HCT116 (cell line): Measurements from ENCODE around the gene DTNBP1. TPM values are rescaled to one million over a fixed set of nuclear protein-coding genes. Genes with fewer than 3 reads are reported as not detected.
A peak's percentile ranks its signal among the peaks of the same experiment; 100 is the strongest.

Experiments
- ATAC-seq: fragments of 200-7000 bp; cut with Tn5 transposase; 2 replicates; pipeline ENCODE4 v1.9.1; 2020; ENCODE audit warnings: mild to moderate bottlenecking, moderate library complexity
- BruUV-seq: library from RNA; stranded (reverse); fragments of 400-500 nt; replicated peaks from 2 replicates; lab custom pipeline; 2021; lab: Mats Ljungman, UMichigan
- CTCF ChIA-PET: fragments of 300-600 bp; sonication (Branson Sonifier 250); formaldehyde crosslinking; loops from one replicate; lab custom pipeline; 2021; ENCODE audit warnings: antibody characterized with exemption; lab: Charles Lee
- POLR2A ChIA-PET: fragments of 300-600, 350-600 bp; sonication (Branson Sonifier 250); formaldehyde crosslinking; loops from one replicate; lab custom pipeline; 2021; ENCODE audit warnings: antibody characterized with exemption; lab: Charles Lee
- RAD21 ChIA-PET, 2 experiments: fragments of 300-600 bp; sonication (Branson Sonifier 250); formaldehyde crosslinking; loops; one replicate each; lab custom pipeline; 2023; ENCODE audit warnings: low total read pairs in 2 of 2; ENCODE audit not compliant: uncharacterized antibody in 2 of 2, unreplicated experiment in 2 of 2, low non-redundant PET in 1 of 2; lab: Charles Lee
- DNase-seq: peaks from one replicate; pipeline ENCODE4 v3.0.0-alpha.2; 2010; ENCODE audit warnings: low read depth, low spot score
- H2AFZ ChIP-seq: fragments of 200-600 bp; shearing (Covaris generic), sonication (generic); 2 replicates; pipeline ENCODE4 v1.6.1; 2017; ENCODE audit warnings: low read depth, mixed run types, mixed read lengths, antibody characterized with exemption, low read length; ENCODE audit not compliant: poor library complexity, severe bottlenecking
- H3K27ac ChIP-seq: 2 replicates; pipeline ENCODE4 v1.5.1; 2012; ENCODE audit warnings: low read depth, low read length
- H3K27me3 ChIP-seq: fragments of 200-600 bp; sonication (generic); 2 replicates; pipeline ENCODE4 v1.6.1; 2016; ENCODE audit warnings: mixed run types, low read length, mixed read lengths; ENCODE audit not compliant: insufficient read depth
- H3K36me3 ChIP-seq, 2 experiments: fragments of 200-500 bp in 1 of 2; fragments of 200-600 bp in 1 of 2; sonication (Bioruptor generic) in 1 of 2; sonication (generic) in 1 of 2; 2 replicates each; pipeline versions ENCODE4 v1.5.1 to v1.6.1; 2014 to 2016; ENCODE audit warnings: low read length in 2 of 2, inconsistent platforms in 1 of 2, mixed read lengths in 1 of 2, mixed run types in 1 of 2; ENCODE audit not compliant: insufficient read depth in 2 of 2, control insufficient read depth in 1 of 2
- H3K4me1 ChIP-seq, 2 experiments: fragments of 200-600 bp in 1 of 2; sonication (generic) in 1 of 2; 2 replicates each; pipeline versions ENCODE4 v1.5.1 to v1.6.1; 2012 to 2017; ENCODE audit warnings: low read length in 2 of 2, inconsistent platforms in 1 of 2, mild to moderate bottlenecking in 1 of 2, mixed read lengths in 1 of 2, mixed run types in 1 of 2, moderate library complexity in 1 of 2; ENCODE audit not compliant: insufficient read depth in 2 of 2, control insufficient read depth in 1 of 2
- H3K4me2 ChIP-seq: fragments of 200-600 bp; sonication (generic); 2 replicates; pipeline ENCODE4 v1.6.1; 2017; ENCODE audit warnings: mixed run types, low read length, mixed read lengths
- H3K4me3 ChIP-seq, 2 experiments: fragments of 200-600 bp in 1 of 2; sonication (generic) in 1 of 2; replicated peaks in 1 of 2; 2 replicates each; pipeline ENCODE4 v1.5.1; 2011 to 2016; ENCODE audit warnings: low read length in 2 of 2, control low read depth in 1 of 2, low read depth in 1 of 2, mild to moderate bottlenecking in 1 of 2, mixed read lengths in 1 of 2, mixed run types in 1 of 2
- H3K79me2 ChIP-seq: fragments of 200-600 bp; sonication (generic); 2 replicates; pipeline ENCODE4 v1.6.1; 2017; ENCODE audit warnings: mild to moderate bottlenecking, mixed run types, low read length, moderate library complexity, mixed read lengths; ENCODE audit not compliant: insufficient read depth
- H3K9ac ChIP-seq: fragments of 200-600 bp; sonication (generic); 2 replicates; pipeline ENCODE4 v1.6.1; 2016; ENCODE audit warnings: low read length, mixed read lengths
- H3K9me2 ChIP-seq: fragments of 200-600 bp; sonication (generic), shearing (Covaris generic); 2 replicates; pipeline ENCODE4 v1.6.1; 2017; ENCODE audit warnings: mixed run types, mild to moderate bottlenecking, moderate library complexity; ENCODE audit not compliant: insufficient read depth
- H3K9me3 ChIP-seq, 2 experiments: fragments of 200-500 bp in 1 of 2; fragments of 200-600 bp in 1 of 2; sonication (Bioruptor generic) in 1 of 2; sonication (generic) in 1 of 2; 2 replicates each; pipeline ENCODE4 v1.6.1; 2014 to 2017; ENCODE audit warnings: low read length in 2 of 2, mixed read lengths in 2 of 2, inconsistent platforms in 1 of 2, low read depth in 1 of 2, mild to moderate bottlenecking in 1 of 2, mixed run types in 1 of 2, moderate library complexity in 1 of 2; ENCODE audit not compliant: control insufficient read depth in 1 of 2, insufficient read depth in 1 of 2
- H4K20me1 ChIP-seq: fragments of 200-600 bp; sonication (generic), shearing (Covaris generic); 2 replicates; pipeline ENCODE4 v1.6.1; 2017; ENCODE audit warnings: mixed run types, mild to moderate bottlenecking, moderate library complexity; ENCODE audit not compliant: insufficient read depth
- CBX3 ChIP-seq: IDR thresholded peaks from 2 replicates; pipeline ENCODE4 v1.6.1; 2012; ENCODE audit warnings: low read depth
- CEBPB ChIP-seq: IDR thresholded peaks from 2 replicates; pipeline ENCODE4 v1.6.1; 2012; ENCODE audit warnings: low read depth
- EGR1 ChIP-seq: IDR thresholded peaks from 2 replicates; pipeline ENCODE4 v1.6.1; 2012; ENCODE audit warnings: low read depth
- ELF1 ChIP-seq: IDR thresholded peaks from 2 replicates; pipeline ENCODE4 v1.6.1; 2012; ENCODE audit warnings: low read depth, borderline replicate concordance
- EZH2 ChIP-seq: fragments of 200-600 bp; sonication (generic); IDR thresholded peaks from 2 replicates; pipeline ENCODE4 v1.6.1; 2017; ENCODE audit warnings: antibody characterized with exemption, mixed run types
- EZH2phosphoT487 ChIP-seq: fragments of 200-600 bp; IDR thresholded peaks from 2 replicates; pipeline ENCODE4 v1.6.1; 2018; ENCODE audit warnings: antibody characterized with exemption, borderline replicate concordance
- FOSL1 ChIP-seq: IDR thresholded peaks from 2 replicates; pipeline ENCODE4 v1.6.1; 2012; ENCODE audit warnings: low read depth
- JUND ChIP-seq: IDR thresholded peaks from 2 replicates; pipeline ENCODE4 v1.6.1; 2012
- POLR2AphosphoS5 ChIP-seq: IDR thresholded peaks from 2 replicates; pipeline ENCODE4 v1.6.1; 2011; ENCODE audit warnings: mild to moderate bottlenecking, low read depth, low read length, moderate library complexity
- RAD21 ChIP-seq: IDR thresholded peaks from 2 replicates; pipeline ENCODE4 v1.6.1; 2012; ENCODE audit warnings: low read depth, mild to moderate bottlenecking
- SIN3A ChIP-seq: IDR thresholded peaks from 2 replicates; pipeline ENCODE4 v1.6.1; 2012; ENCODE audit warnings: low read depth
- SP1 ChIP-seq: IDR thresholded peaks from 2 replicates; pipeline ENCODE4 v1.6.1; 2012; ENCODE audit warnings: low read depth
- SRF ChIP-seq: IDR thresholded peaks from 2 replicates; pipeline ENCODE4 v1.6.1; 2012; ENCODE audit warnings: low read depth
- TCF7L2 ChIP-seq: IDR thresholded peaks from 2 replicates; pipeline ENCODE4 v1.7.0; 2011; ENCODE audit warnings: borderline replicate concordance, inconsistent platforms; ENCODE audit not compliant: insufficient read depth, insufficient read length; ENCODE audit errors: extremely low read depth
- ZFX ChIP-seq: fragments of 450-650 bp; IDR thresholded peaks from 2 replicates; pipeline ENCODE4 v1.6.1; 2017
- ZNF274 ChIP-seq: fragments of 200-500 bp; sonication (Bioruptor generic); IDR thresholded peaks from 2 replicates; pipeline ENCODE4 v1.6.1; 2014; ENCODE audit warnings: mild to moderate bottlenecking, low read depth, low read length, inconsistent platforms
- intact Hi-C: fragments of 100-400 bp; cut with micrococcal nuclease; formaldehyde crosslinking; loops from 2 replicates; pipeline ENCODE4 v1.10.0; 2022
- total RNA-seq: library from RNA; stranded (reverse); gene quantifications from one replicate; pipeline ENCODE4 v1.2.1, GENCODE V29; 2021; ENCODE audit not compliant: unreplicated experiment
- TF ChIP-seq, protein P1 (sequence below): IDR thresholded peaks from 2 replicates; pipeline ENCODE4 v1.6.1; 2012; ENCODE audit warnings: low read depth
- TF ChIP-seq, protein P2 (sequence below): IDR thresholded peaks from 2 replicates; pipeline ENCODE4 v1.6.1; 2011; ENCODE audit warnings: mild to moderate bottlenecking, low read length, moderate library complexity; ENCODE audit not compliant: insufficient replicate concordance; ENCODE audit errors: extremely low read depth
- TF ChIP-seq, protein P3 (sequence below), 3 experiments: fragments of 200-600 bp in 1 of 3; sonication (generic) in 1 of 3; IDR thresholded peaks in 2 of 3; conservative IDR thresholded peaks in 1 of 3; 2 replicates each; pipeline ENCODE4 v1.5.1; 2012 to 2017; ENCODE audit warnings: low read depth in 2 of 3, low read length in 2 of 3, antibody characterized with exemption in 1 of 3, borderline replicate concordance in 1 of 3, control low read depth in 1 of 3, mild to moderate bottlenecking in 1 of 3, mixed read lengths in 1 of 3, mixed run types in 1 of 3, moderate library complexity in 1 of 3; ENCODE audit not compliant: insufficient read depth in 1 of 3
- TF ChIP-seq, protein P4 (sequence below): IDR thresholded peaks from 2 replicates; pipeline ENCODE4 v1.6.1; 2012

The DTNBP1 gene
- total RNA-seq, 1 experiment from 2014 or later: 16.7 TPM

DNA sequence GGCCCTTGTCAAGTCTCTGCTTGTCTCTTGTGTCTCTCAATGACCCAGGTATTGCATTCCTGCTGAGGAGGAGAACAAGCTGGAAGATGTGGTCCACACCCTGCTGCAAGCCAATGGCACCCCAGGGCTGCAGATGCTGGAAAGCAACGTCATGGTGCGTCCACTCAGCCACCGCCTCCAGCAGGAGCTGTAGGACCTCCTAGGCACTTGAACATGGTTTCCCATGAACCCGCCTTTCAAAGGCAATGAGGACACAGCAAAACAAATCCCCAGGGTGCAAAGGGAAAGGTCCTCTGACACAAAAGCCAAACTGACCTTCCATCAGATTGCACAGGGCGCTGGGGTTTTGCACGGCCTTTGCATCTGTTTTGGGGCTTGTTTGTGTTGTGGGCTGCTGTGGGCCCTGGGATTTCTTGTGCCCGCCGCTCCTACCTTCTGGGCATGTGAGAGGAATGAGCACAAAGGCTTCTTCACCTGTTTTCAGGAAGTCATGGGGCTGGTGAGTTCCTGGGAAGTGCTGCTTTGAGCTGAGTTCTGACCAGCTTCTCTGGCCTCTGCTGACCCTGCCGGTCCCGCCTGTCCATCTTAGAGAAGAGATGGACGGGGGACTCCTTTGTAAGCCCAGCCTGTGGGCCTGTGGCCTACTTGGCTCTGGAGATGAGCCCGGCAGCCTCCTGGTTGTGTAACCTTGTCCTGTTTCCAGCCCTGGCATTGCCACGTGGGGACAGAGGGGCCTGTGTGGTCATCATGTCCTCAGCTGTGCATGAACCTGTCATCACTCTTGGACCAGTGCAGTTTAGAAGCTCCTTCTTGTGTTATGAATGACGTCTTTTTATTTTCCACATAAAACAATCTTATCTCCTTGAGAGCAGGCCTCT, 151.3 kb downstream of the DTNBP1 start:
- H3K27me3 ChIP-seq: no peaks in the 10 kb centered on the region
- ChIA-PET CTCF (no interaction called here), POLR2A (no interaction called here), RAD21 (no interaction called here)
- no peaks in the 10 kb centered on the region for H3K9me2 ChIP-seq
- no peak overlapping the region for H3K27ac ChIP-seq
- no peak overlapping the region for H3K4me2 ChIP-seq
- no peaks in the 10 kb centered on the region for H3K4me1 ChIP-seq
- H3K4me3 ChIP-seq: no peak overlapping the region
- TF ChIP-seq ZFX (no peak), EZH2 (no peak), EZH2phosphoT487 (no peak), SRF (no peak), FOSL1 (no peak), CBX3 (no peak), SP1 (no peak), CEBPB (no peak), ZNF274 (no peak), ELF1 (no peak), JUND (no peak), TCF7L2 (no peak), SIN3A (no peak), RAD21 (no peak), EGR1 (no peak), POLR2AphosphoS5 (no peak)
- TF ChIP-seq, protein P1, sequence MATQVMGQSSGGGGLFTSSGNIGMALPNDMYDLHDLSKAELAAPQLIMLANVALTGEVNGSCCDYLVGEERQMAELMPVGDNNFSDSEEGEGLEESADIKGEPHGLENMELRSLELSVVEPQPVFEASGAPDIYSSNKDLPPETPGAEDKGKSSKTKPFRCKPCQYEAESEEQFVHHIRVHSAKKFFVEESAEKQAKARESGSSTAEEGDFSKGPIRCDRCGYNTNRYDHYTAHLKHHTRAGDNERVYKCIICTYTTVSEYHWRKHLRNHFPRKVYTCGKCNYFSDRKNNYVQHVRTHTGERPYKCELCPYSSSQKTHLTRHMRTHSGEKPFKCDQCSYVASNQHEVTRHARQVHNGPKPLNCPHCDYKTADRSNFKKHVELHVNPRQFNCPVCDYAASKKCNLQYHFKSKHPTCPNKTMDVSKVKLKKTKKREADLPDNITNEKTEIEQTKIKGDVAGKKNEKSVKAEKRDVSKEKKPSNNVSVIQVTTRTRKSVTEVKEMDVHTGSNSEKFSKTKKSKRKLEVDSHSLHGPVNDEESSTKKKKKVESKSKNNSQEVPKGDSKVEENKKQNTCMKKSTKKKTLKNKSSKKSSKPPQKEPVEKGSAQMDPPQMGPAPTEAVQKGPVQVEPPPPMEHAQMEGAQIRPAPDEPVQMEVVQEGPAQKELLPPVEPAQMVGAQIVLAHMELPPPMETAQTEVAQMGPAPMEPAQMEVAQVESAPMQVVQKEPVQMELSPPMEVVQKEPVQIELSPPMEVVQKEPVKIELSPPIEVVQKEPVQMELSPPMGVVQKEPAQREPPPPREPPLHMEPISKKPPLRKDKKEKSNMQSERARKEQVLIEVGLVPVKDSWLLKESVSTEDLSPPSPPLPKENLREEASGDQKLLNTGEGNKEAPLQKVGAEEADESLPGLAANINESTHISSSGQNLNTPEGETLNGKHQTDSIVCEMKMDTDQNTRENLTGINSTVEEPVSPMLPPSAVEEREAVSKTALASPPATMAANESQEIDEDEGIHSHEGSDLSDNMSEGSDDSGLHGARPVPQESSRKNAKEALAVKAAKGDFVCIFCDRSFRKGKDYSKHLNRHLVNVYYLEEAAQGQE: no peak
- TF ChIP-seq, protein P2, sequence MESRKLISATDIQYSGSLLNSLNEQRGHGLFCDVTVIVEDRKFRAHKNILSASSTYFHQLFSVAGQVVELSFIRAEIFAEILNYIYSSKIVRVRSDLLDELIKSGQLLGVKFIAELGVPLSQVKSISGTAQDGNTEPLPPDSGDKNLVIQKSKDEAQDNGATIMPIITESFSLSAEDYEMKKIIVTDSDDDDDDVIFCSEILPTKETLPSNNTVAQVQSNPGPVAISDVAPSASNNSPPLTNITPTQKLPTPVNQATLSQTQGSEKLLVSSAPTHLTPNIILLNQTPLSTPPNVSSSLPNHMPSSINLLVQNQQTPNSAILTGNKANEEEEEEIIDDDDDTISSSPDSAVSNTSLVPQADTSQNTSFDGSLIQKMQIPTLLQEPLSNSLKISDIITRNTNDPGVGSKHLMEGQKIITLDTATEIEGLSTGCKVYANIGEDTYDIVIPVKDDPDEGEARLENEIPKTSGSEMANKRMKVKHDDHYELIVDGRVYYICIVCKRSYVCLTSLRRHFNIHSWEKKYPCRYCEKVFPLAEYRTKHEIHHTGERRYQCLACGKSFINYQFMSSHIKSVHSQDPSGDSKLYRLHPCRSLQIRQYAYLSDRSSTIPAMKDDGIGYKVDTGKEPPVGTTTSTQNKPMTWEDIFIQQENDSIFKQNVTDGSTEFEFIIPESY: no peak
- TF ChIP-seq, protein P3, sequence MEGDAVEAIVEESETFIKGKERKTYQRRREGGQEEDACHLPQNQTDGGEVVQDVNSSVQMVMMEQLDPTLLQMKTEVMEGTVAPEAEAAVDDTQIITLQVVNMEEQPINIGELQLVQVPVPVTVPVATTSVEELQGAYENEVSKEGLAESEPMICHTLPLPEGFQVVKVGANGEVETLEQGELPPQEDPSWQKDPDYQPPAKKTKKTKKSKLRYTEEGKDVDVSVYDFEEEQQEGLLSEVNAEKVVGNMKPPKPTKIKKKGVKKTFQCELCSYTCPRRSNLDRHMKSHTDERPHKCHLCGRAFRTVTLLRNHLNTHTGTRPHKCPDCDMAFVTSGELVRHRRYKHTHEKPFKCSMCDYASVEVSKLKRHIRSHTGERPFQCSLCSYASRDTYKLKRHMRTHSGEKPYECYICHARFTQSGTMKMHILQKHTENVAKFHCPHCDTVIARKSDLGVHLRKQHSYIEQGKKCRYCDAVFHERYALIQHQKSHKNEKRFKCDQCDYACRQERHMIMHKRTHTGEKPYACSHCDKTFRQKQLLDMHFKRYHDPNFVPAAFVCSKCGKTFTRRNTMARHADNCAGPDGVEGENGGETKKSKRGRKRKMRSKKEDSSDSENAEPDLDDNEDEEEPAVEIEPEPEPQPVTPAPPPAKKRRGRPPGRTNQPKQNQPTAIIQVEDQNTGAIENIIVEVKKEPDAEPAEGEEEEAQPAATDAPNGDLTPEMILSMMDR (IDR thresholded peaks at IDR 0.05 in 2 of 3, conservative IDR thresholded peaks at IDR 0.05 in 1 of 3; ENCODE audit: borderline replicate concordance in 1 of 3, insufficient read depth in 1 of 3, low read depth in 2 of 3, low read length in 2 of 3): no peak
- TF ChIP-seq, protein P4, sequence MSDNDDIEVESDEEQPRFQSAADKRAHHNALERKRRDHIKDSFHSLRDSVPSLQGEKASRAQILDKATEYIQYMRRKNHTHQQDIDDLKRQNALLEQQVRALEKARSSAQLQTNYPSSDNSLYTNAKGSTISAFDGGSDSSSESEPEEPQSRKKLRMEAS: no peak
- H3K79me2 ChIP-seq: no peaks in the 10 kb centered on the region
- no peak overlapping the region for H2AFZ ChIP-seq
- H3K9ac ChIP-seq: no peak overlapping the region
- H4K20me1 ChIP-seq: no peaks in the 10 kb centered on the region
- no peak for DNase-seq
- peaks cover 0 to 2% of the 10 kb centered on the region in 2 experiments; a peak in 1 of 4 replicates for H3K36me3 ChIP-seq
- BruUV-seq: no TSS peak
- peak; percentile 10; the same call in 1 of the 2 replicates for ATAC-seq
- H3K9me3 ChIP-seq: no peaks in the 10 kb centered on the region
- intact Hi-C loops: no loop called here
